Activated naive CD8-positive, alpha-beta T cell treated with anti-CD3 and anti-CD28 coated beads for 36 hours (primary cell): ENCODE measurements around the gene MESD. TPM values are rescaled to one million over a fixed set of nuclear protein-coding genes. Genes with fewer than 3 reads are reported as not detected.
A peak's percentile ranks its signal among the peaks of the same experiment; 100 is the strongest.

Experiments
- DNase-seq: peaks from one replicate; pipeline ENCODE4 v3.0.0; 2021
- H3K27ac Mint-ChIP-seq: one replicate; pipeline ENCODE4 v1.8.0; 2022; ENCODE audit warnings: mild to moderate bottlenecking, moderate library complexity, mixed read lengths
- H3K27me3 Mint-ChIP-seq: one replicate; pipeline ENCODE4 v1.8.0; 2022; ENCODE audit warnings: mild to moderate bottlenecking, mixed read lengths
- H3K36me3 Mint-ChIP-seq: one replicate; pipeline ENCODE4 v1.8.0; 2021; ENCODE audit warnings: mild to moderate bottlenecking, mixed read lengths
- H3K4me1 Mint-ChIP-seq: one replicate; pipeline ENCODE4 v1.8.0; 2021; ENCODE audit warnings: mixed read lengths
- H3K4me3 Mint-ChIP-seq: one replicate; pipeline ENCODE4 v1.8.0; 2022; ENCODE audit warnings: mild to moderate bottlenecking, moderate library complexity, mixed read lengths
- H3K9me3 Mint-ChIP-seq: one replicate; pipeline ENCODE4 v1.8.0; 2022; ENCODE audit warnings: mixed read lengths
- total RNA-seq, 2 experiments: library from RNA; stranded (reverse); gene quantifications; one replicate each; pipeline ENCODE4 v1.2.3, GENCODE V29; 2021

The MESD gene
- total RNA-seq = 10 to 100 TPM; 20.7 to 21.0 TPM

DNA sequence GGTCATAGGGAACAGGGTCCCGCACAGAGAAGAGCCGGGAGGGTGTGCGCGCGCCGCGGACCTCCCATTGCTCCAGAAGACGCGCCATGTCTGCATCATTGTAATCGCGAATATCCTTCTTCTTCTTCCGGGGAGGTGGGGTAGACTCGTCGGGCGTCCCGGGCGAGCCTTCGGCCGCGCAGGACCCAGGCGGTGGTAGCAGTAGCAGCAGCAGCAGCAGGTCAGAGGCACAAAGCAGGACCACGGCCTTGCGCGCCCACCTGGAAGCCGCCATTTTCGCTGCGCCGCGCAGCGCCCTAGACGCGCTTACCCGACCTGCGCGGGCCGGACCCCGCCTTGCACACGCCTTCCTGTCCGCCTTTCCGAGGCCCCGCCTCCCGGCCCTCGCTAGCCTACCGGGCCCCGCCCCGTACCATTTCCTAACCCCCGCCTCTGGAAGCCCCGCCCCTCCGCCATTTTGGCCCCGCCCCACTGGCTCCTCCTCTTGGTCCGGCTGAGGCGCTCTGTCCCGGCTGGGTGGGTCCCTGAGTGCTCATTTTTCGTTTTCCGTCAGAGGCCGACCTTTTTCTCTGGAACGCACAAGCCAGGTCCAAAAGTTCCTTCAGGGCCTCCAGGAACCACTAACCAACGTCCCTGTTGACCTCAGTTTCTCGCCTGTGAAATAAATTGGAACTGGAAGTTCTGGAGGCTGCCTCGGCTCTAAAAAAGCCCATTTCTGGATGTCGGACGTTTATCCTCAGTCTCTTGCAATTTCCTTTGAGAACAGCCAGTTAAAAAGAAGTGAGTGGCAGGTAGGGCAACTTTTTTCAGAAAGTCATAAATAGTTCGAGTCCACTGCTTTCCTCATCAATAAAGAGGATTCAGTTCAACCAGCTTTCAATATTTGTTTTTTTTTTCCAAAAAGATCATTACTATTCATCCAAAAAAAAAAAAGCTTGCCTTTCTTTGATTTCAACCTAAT is at the start of gene MESD:
Gene MESD (minus strand): TSS at position 302 of the 961 bp plus-strand sequence. CDS start 28 bp downstream, at position 274.
- peak; percentile 96 for DNase-seq
- Mint-ChIP-seq H3K36me3 (peaks cover 23% of the 10 kb centered on the region), H3K4me3 (peak within 1 kb of the TSS; percentile 96), H3K4me1 (peaks cover 43% of the 10 kb centered on the region), H3K27ac (peak within 1 kb of the TSS; percentile 91), H3K9me3 (no peaks in the 10 kb centered on the region), H3K27me3 (peaks cover 3% of the 10 kb centered on the region)

DNA sequence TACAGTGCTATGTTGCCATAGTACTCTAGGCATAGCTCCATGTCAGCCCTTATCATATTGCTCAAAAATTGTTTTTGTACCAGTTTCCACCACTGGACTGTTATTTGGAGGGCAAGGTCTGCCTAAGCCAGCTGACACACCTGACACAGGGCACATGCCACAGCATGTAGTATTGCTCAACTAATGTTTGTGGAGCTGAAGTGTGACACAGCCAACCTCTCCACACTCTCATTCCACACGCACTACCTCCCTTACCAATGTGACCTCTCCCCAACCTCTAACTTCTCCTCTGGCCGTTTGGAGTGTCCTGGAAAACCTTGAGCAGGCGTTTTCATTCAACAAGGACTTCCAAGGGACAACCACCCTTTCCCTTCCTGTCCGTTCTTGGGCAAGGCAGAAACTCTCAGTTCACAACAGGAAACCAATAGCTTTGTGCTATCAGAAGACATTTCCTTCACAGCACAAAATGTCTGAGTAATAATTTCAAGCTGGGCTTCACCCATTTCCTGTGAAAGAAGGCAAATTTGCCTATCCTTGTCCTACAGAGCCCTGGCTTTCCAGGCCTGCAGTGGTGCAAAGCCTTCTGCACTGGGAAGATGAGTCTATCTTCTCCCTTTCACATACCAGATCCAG is 49.5 kb upstream of the MESD start:
- Mint-ChIP-seq H3K9me3 (no peaks in the 10 kb centered on the region), H3K27ac (no peak overlapping the region)

GRCh38 chr15:81037952-81038743 is 48.5 kb upstream of the MESD start:
- Mint-ChIP-seq H3K9me3 (no peaks in the 10 kb centered on the region), H3K27ac (no peak overlapping the region), H3K27me3 (peaks cover 4% of the 10 kb centered on the region), H3K36me3 (no peaks in the 10 kb centered on the region), H3K4me3 (no peak overlapping the region), H3K4me1 (peaks cover 7% of the 10 kb centered on the region)
- no peak for DNase-seq

More for the DNA sequence above, 49.5 kb upstream of the MESD start:
- Mint-ChIP-seq H3K27me3 (peaks cover 4% of the 10 kb centered on the region), H3K4me1 (peaks cover 7% of the 10 kb centered on the region), H3K36me3 (no peaks in the 10 kb centered on the region), H3K4me3 (no peak overlapping the region)
- DNase-seq = no peak

GRCh38 chr15:81033508-81033907 is 43.9 kb upstream of the MESD start:
- no peak for DNase-seq
- Mint-ChIP-seq H3K27ac (no peak overlapping the region), H3K36me3 (peaks cover 5% of the 10 kb centered on the region), H3K4me1 (peaks cover 7% of the 10 kb centered on the region), H3K27me3 (no peaks in the 10 kb centered on the region), H3K4me3 (no peak overlapping the region), H3K9me3 (peaks cover 8% of the 10 kb centered on the region)

- DNase-seq = no peak
- Mint-ChIP-seq H3K9me3 (peaks cover 8% of the 10 kb centered on the region), H3K27me3 (no peaks in the 10 kb centered on the region), H3K4me3 (no peak overlapping the region), H3K4me1 (peaks cover 7% of the 10 kb centered on the region), H3K36me3 (peaks cover 5% of the 10 kb centered on the region), H3K27ac (no peak overlapping the region)
Observed at GRCh38 chr15:81032818-81033217, 43.2 kb upstream of the MESD start.

DNA sequence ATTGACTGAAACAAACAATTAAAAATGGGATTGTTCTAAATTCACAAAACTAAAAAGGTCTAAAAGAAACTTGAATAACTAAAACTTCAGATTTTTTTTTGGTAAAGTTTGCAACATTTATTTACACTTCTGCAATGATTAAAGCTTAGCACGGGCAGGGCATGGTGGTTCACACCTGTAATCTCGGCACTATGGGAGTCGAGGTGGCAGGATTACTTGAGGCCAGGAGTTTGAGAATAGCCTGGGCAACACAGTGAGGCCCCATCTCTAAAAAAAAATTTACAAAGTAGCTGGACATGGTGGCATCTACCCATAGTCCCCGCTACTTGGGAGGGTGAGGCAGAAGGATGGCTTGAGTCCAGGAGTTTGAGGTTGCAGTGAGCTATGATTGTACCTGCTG is 42.7 kb upstream of the MESD start:
- Mint-ChIP-seq H3K27me3 (no peaks in the 10 kb centered on the region), H3K4me3 (no peak overlapping the region), H3K9me3 (peaks cover 8% of the 10 kb centered on the region), H3K27ac (no peak overlapping the region), H3K4me1 (peaks cover 7% of the 10 kb centered on the region), H3K36me3 (peaks cover 5% of the 10 kb centered on the region)
- DNase-seq = no peak

DNA sequence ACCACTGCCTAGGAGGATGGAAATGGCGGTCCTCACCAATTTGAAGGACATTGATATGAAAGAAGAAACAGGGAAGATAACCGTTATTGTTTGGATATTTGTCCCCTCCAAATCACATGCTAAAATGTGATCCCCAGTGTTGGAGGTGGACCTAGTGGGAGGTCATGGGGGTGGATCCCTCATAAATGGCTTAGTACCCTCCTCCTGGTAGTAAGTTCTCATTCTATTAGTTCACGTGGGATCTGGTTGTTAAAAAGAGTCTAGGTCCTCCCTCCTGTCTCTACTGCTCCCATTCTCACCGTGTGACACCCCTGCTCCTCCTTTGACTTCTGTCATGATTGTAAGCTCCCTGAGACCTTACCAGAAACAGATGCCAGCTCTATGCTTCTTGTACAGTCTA is 41.6 kb upstream of the MESD start:
- no peak for DNase-seq
- H3K4me3 Mint-ChIP-seq = no peak overlapping the region
- peaks cover 14% of the 10 kb centered on the region for H3K4me1 Mint-ChIP-seq
- H3K27me3 Mint-ChIP-seq = no peaks in the 10 kb centered on the region
- H3K36me3 Mint-ChIP-seq = peaks cover 5% of the 10 kb centered on the region
- H3K27ac Mint-ChIP-seq = no peak overlapping the region
- peaks cover 8% of the 10 kb centered on the region for H3K9me3 Mint-ChIP-seq

DNA sequence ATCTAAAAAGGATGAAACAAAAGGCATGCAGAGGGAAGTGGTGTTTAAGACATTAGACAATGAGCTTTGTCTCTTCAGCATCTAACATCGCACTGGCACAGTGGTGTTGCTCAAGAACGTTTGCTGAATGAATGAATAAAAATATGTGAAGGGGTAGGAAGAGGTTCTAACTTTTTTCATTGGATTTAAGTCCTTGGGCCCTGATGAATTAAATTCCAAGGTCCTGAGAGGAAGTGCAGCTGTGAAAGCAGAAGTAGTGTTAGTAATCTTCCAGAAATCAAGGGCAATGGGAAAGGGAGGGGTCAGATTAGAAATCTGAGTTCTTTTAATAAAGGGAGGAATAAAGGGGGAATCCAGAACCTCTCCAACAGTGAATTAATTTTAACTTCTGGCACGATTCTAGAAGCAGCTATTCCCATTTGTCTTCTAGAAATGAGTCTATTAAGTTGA is 40.7 kb upstream of the MESD start:
- Mint-ChIP-seq H3K27me3 (no peaks in the 10 kb centered on the region), H3K27ac (no peak overlapping the region), H3K4me3 (no peak overlapping the region), H3K9me3 (peaks cover 8% of the 10 kb centered on the region), H3K4me1 (peaks cover 15% of the 10 kb centered on the region), H3K36me3 (peaks cover 5% of the 10 kb centered on the region)
- no peak for DNase-seq

DNA sequence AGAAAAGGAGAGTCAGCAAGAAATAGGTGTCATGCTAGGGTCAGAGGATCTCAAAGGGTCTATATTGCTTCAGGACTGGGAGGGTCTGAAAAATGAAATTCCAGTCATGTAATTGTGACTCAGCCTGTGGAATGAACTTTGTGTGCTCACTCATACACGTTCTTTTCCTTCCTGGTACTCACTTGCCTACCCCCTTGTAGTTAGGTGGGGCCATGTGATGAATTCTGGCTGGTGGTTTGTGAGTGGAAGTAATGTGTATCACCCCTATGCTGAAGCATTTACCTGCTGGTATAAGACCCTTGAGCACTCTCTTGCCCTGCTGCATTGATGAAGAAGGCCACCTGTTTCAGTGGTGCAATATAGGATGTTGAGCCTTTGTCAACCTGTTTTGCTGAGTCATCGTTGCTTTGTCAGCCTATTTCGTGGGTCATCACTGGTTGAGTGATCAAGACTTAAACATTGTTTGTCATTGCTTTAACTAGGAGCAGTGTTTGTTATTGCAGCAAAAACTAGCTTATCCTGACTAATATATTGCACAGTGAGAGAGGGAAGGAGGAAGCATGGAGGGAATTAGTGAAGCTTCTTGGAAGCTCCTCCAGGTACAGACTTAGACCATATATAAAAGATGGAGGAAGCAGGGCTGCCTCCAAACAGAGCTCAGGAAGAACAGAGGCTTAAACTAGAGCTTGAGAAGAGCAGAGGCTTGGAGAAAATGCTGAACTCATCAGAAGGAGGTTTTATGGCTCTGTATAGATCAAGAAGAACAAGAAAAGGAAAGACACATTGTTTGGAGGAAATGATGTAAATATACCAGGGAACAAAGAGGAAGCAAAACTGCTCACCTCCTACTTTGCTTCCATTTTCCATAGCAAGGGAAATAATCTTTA is 40.0 kb upstream of the MESD start:
- H3K27me3 Mint-ChIP-seq = no peaks in the 10 kb centered on the region

DNA sequence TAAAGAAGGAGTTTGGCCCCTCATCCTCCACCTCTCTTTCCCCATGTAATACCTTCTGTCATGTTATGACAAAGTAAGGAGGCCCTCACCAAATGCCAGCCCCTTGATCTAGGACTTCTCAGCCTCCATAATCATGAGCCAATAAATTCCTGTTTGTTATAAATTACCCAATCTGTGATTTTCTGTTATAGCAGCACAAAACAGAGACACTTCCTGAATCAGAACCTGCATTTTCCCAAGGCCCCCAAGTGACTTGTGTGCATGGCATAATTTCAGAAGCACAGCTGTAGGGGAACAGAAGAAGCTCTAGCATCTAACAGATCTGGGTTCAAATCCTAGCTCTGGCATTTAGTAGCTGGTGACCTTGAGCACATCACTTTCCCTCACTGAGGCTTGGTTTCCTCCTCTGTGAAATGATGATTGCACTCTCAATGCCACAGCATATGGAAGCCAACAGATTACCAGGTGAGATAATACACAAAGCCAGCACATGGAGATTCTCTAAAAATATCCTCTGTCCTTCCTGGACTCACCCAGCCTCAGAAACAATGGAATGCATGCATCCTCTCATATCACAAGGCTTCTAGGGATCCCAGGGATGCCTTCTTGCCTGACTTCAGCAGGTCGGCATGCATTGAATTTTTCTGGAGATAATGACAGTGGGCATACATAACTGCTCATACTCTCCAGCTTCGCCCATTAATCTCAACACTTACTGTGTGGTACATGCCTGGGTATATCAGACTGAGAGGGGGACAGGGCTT is 37.4 kb upstream of the MESD start:
- H3K27me3 Mint-ChIP-seq = no peaks in the 10 kb centered on the region

More for the DNA sequence above, 40.0 kb upstream of the MESD start:
- Mint-ChIP-seq H3K36me3 (peaks cover 5% of the 10 kb centered on the region), H3K4me3 (no peak overlapping the region), H3K9me3 (peaks cover 8% of the 10 kb centered on the region), H3K4me1 (peaks cover 15% of the 10 kb centered on the region), H3K27ac (no peak overlapping the region)
- no peak for DNase-seq

DNA sequence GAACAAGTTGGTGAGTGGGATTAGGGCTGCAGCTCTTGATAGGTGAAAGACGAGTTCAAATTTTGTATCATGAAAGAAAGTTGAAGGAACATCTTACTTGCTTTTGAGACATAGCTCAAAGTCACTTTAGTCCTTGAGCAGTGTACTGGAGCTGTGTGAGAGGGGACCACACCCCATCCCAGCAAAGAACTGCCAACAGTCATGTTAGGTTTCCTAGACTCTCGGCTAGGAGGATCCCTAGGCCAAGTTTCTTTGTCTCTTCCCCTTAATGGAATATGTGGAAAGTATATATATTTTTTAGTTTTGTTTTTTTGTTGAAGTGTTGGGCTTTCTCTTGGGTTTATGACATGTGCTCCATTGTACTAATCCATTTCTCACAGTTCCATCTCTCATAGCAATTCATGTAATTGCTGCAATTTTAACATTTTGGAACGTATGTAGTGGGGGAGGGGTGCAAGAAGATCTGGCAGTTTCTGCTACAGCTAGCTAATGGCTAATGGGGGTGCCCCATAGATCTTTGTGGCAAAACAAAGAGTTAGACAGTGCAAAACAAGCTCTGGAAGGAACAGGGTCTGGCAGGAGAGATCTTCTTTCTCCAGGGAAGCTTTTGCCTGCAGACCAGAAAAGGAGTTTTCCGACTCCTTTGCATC is 36.2 kb upstream of the MESD start:
- no peak for DNase-seq
- H3K4me3 Mint-ChIP-seq = no peak overlapping the region
- no peak overlapping the region for H3K27ac Mint-ChIP-seq
- H3K27me3 Mint-ChIP-seq = no peaks in the 10 kb centered on the region
- peaks cover 32% of the 10 kb centered on the region for H3K4me1 Mint-ChIP-seq
- peaks cover 9% of the 10 kb centered on the region for H3K36me3 Mint-ChIP-seq
- peaks cover 8% of the 10 kb centered on the region for H3K9me3 Mint-ChIP-seq

More for the DNA sequence above, 37.4 kb upstream of the MESD start:
- DNase-seq = no peak
- H3K4me3 Mint-ChIP-seq = no peak overlapping the region
- no peak overlapping the region for H3K27ac Mint-ChIP-seq
- H3K9me3 Mint-ChIP-seq = peaks cover 8% of the 10 kb centered on the region
- peaks cover 32% of the 10 kb centered on the region for H3K4me1 Mint-ChIP-seq
- H3K36me3 Mint-ChIP-seq = peaks cover 9% of the 10 kb centered on the region

DNA sequence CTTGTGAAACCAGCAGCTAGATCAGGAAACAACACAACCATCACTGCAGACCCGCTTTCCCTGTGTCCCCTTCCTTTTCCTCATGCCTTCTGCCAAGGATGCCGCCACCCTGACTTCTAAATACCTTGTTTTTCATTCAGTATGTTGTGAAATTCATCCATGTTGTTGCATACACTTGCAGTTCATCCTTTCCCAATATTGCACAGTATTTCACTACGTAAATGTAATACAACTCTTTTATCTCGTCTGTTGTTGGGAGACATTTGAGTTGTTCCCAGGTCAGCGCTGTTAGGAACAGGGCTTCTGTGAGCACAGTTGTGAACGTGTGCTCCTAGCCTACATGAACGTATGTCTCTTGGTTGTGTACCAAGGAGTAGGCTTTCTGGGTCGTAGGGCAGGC is 35.3 kb upstream of the MESD start:
- Mint-ChIP-seq H3K27ac (no peak overlapping the region), H3K27me3 (no peaks in the 10 kb centered on the region), H3K36me3 (peaks cover 9% of the 10 kb centered on the region), H3K4me1 (peaks cover 30% of the 10 kb centered on the region), H3K4me3 (no peak overlapping the region), H3K9me3 (peaks cover 5% of the 10 kb centered on the region)
- no peak for DNase-seq

- H3K4me3 Mint-ChIP-seq = peak overlapping the region; percentile 40
- peaks cover 25% of the 10 kb centered on the region for H3K4me1 Mint-ChIP-seq
- no peaks in the 10 kb centered on the region for H3K27me3 Mint-ChIP-seq
- peak overlapping the region; percentile 79 for H3K27ac Mint-ChIP-seq
- no peaks in the 10 kb centered on the region for H3K9me3 Mint-ChIP-seq
- no peak for DNase-seq
- H3K36me3 Mint-ChIP-seq = peaks cover 4% of the 10 kb centered on the region
Observed at GRCh38 chr15:81024265-81024872, 34.8 kb upstream of the MESD start.
